ENCODE measurements around the gene PNMA5.
"Not testable (repeated sequence)": the region's sequence is repeated elsewhere in the genome, so short reads cannot be mapped to it uniquely, and the experiment has no call there.

Gene PNMA5

GRCh38 chrX:152993933-152994332 is at the start of gene PNMA5:
TSS of gene PNMA5 (minus strand) at chrX:152994116. CDS start at chrX:152991598, 2,518 bp downstream.
- DNase-seq, result no peak
- intact Hi-C loops (cut with DNase I), result no loop called here

- peak; percentile 46 to 87 (median 74) for DNase-seq
- intact Hi-C loops (cut with DNase I), result no loop called here
Observed at GRCh38 chrX:153032397-153033118, 38.6 kb upstream of the PNMA5 start.

- intact Hi-C loops (cut with DNase I), result no loop called here
Observed at GRCh38 chrX:153030801-153031200, 36.9 kb upstream of the PNMA5 start.

GRCh38 chrX:153029875-153030274 is 36.0 kb upstream of the PNMA5 start:
- intact Hi-C loops (cut with DNase I), result no loop called here

More at GRCh38 chrX:153030801-153031200, 36.9 kb upstream of the PNMA5 start:
- no peak for DNase-seq

GRCh38 chrX:153029162-153029561 is 35.2 kb upstream of the PNMA5 start:
- DNase-seq, result no peak
- intact Hi-C loops (cut with DNase I), result no loop called here

More at GRCh38 chrX:153029875-153030274, 36.0 kb upstream of the PNMA5 start:
- no peak for DNase-seq

GRCh38 chrX:153028487-153028886 is 34.6 kb upstream of the PNMA5 start:
- intact Hi-C loops (cut with DNase I); DNase-seq: not testable (repeated sequence)

GRCh38 chrX:153026501-153026900 is 32.6 kb upstream of the PNMA5 start:
- intact Hi-C loops (cut with DNase I); DNase-seq: not testable (repeated sequence)

GRCh38 chrX:153019166-153019565 is 25.2 kb upstream of the PNMA5 start:
- intact Hi-C loops (cut with DNase I), result no loop called here
- DNase-seq, result no peak

GRCh38 chrX:153017174-153017573 is 23.3 kb upstream of the PNMA5 start:
- intact Hi-C loops (cut with DNase I), result not testable (repeated sequence)

GRCh38 chrX:153004780-153005179 is 10.9 kb upstream of the PNMA5 start:
- no peak for DNase-seq
- intact Hi-C loops (cut with DNase I), result no loop called here

More at GRCh38 chrX:153017174-153017573, 23.3 kb upstream of the PNMA5 start:
- not testable (repeated sequence) for DNase-seq

- intact Hi-C loops (cut with DNase I), result no loop called here
- DNase-seq, result no peak
Observed at GRCh38 chrX:153003981-153004380, 10.1 kb upstream of the PNMA5 start.

GRCh38 chrX:153002182-153002581 is 8.3 kb upstream of the PNMA5 start:
- intact Hi-C loops (cut with DNase I); DNase-seq: not testable (repeated sequence)

GRCh38 chrX:152997337-152997736 is 3.4 kb upstream of the PNMA5 start:
- intact Hi-C loops (cut with DNase I), result no loop called here
- no peak for DNase-seq

- intact Hi-C loops (cut with DNase I), result no loop called here
- no peak for DNase-seq
Observed at GRCh38 chrX:152992115-152992514, 1.8 kb downstream of the PNMA5 start.

- intact Hi-C loops (cut with DNase I), result no loop called here
- no peak for DNase-seq
Observed at GRCh38 chrX:152991123-152991522, 2.8 kb downstream of the PNMA5 start.

GRCh38 chrX:152989292-152989658 is 4.6 kb downstream of the PNMA5 start:
- peak in 1 of 42 donors; percentile 0 for DNase-seq
- intact Hi-C loops (cut with DNase I), result no loop called here

GRCh38 chrX:152988536-152989291 is 5.2 kb downstream of the PNMA5 start:
- no peak for DNase-seq
- intact Hi-C loops (cut with DNase I), result no loop called here

GRCh38 chrX:152987801-152988200 is 6.1 kb downstream of the PNMA5 start:
- no peak for DNase-seq
- intact Hi-C loops (cut with DNase I), result no loop called here

- intact Hi-C loops (cut with DNase I); DNase-seq: not testable (repeated sequence)
Observed at GRCh38 chrX:152987156-152987555, 6.8 kb downstream of the PNMA5 start.

GRCh38 chrX:152985383-152985782 is 8.5 kb downstream of the PNMA5 start:
- intact Hi-C loops (cut with DNase I); DNase-seq: not testable (repeated sequence)
